Parathyroid adenoma (tissue), 2 donors: ENCODE data around the gene IFRD2.
A peak's percentile ranks its signal among the peaks of the same experiment; 100 is the strongest.

Experiments
- H2AFZ ChIP-seq: fragments of 300-600 bp; sonication (generic); one replicate; pipeline ENCODE4 v1.7.0; 2017; ENCODE audit warnings: antibody characterized with exemption, mild to moderate bottlenecking
- H3K27ac ChIP-seq: fragments of 300-600 bp; sonication (generic); one replicate; pipeline ENCODE4 v1.7.0; 2017
- H3K27me3 ChIP-seq: fragments of 300-600 bp; sonication (generic); one replicate; pipeline ENCODE4 v1.7.0; 2017; ENCODE audit warnings: low read length; ENCODE audit not compliant: control insufficient read depth, insufficient read depth
- H3K36me3 ChIP-seq: fragments of 300-600 bp; sonication (generic); one replicate; pipeline ENCODE4 v1.7.0; 2017; ENCODE audit warnings: low read length; ENCODE audit not compliant: control insufficient read depth, insufficient read depth
- H3K4me1 ChIP-seq: fragments of 300-600 bp; sonication (generic); one replicate; pipeline ENCODE4 v1.7.0; 2017; ENCODE audit warnings: control low read depth
- H3K4me2 ChIP-seq: fragments of 300-600 bp; sonication (generic); one replicate; pipeline ENCODE4 v1.7.0; 2017; ENCODE audit warnings: low read length
- H3K4me3 ChIP-seq: fragments of 300-600 bp; sonication (generic); one replicate; pipeline ENCODE4 v1.7.0; 2017; ENCODE audit warnings: low read depth, low read length
- H3K79me2 ChIP-seq: fragments of 300-600 bp; sonication (generic); one replicate; pipeline ENCODE4 v1.7.0; 2017; ENCODE audit warnings: control low read depth
- H3K9ac ChIP-seq: fragments of 300-600 bp; sonication (generic); one replicate; pipeline ENCODE4 v1.7.0; 2017; ENCODE audit warnings: mild to moderate bottlenecking
- H3K9me3 ChIP-seq: fragments of 300-600 bp; sonication (generic); one replicate; pipeline ENCODE4 v1.7.0; 2017; ENCODE audit warnings: low read length; ENCODE audit not compliant: control insufficient read depth
- CTCF ChIP-seq: fragments of 300-600 bp; sonication (generic); IDR thresholded peaks from one replicate; pipeline ENCODE4 v1.7.0; 2017; ENCODE audit warnings: antibody characterized with exemption, mild to moderate bottlenecking
- donor health status: primary hyperparathyroidism.

IFRD2 gene

GRCh38 chr3:50268703-50269451, 23.4 kb downstream of the IFRD2 start, which contains the start of gene SEMA3B:
Gene SEMA3B (plus strand): TSS chr3:50269147. CDS start chr3:50269241, 94 bp downstream.
- H3K9me3 ChIP-seq: no peaks in the 10 kb centered on the region
- peak within 1 kb of the TSS; percentile 41 for H2AFZ ChIP-seq
- H3K9ac ChIP-seq: peak within 1 kb of the TSS; percentile 35
- H3K27ac ChIP-seq: peak within 1 kb of the TSS; percentile 98
- no peaks in the 10 kb centered on the region for H3K36me3 ChIP-seq
- H3K4me3 ChIP-seq: peak within 1 kb of the TSS; percentile 38
- peak within 1 kb of the TSS; percentile 63 for H3K4me2 ChIP-seq
- TF ChIP-seq CTCF: no peak
- no peaks in the 10 kb centered on the region for H3K27me3 ChIP-seq
- H3K79me2 ChIP-seq: peaks cover 8% of the 10 kb centered on the region
- peaks cover 88% of the 10 kb centered on the region for H3K4me1 ChIP-seq

- peaks cover 86% of the 10 kb centered on the region for H3K4me1 ChIP-seq
- H3K27me3 ChIP-seq: no peaks in the 10 kb centered on the region
- no peaks in the 10 kb centered on the region for H3K36me3 ChIP-seq
- peak overlapping the region; percentile 98 for H3K27ac ChIP-seq
- H3K9ac ChIP-seq: no peak overlapping the region
- TF ChIP-seq CTCF: no peak
- H2AFZ ChIP-seq: no peak overlapping the region
- H3K4me2 ChIP-seq: no peak overlapping the region
- H3K9me3 ChIP-seq: no peaks in the 10 kb centered on the region
- H3K4me3 ChIP-seq: no peak overlapping the region
- H3K79me2 ChIP-seq: peaks cover 7% of the 10 kb centered on the region
Observed at GRCh38 chr3:50268276-50268675, 24.0 kb downstream of the IFRD2 start.

- Histone ChIP-seq H3K27me3 (no peaks in the 10 kb centered on the region), H3K4me3 (peak overlapping the region; percentile 65)
Observed at GRCh38 chr3:50267280-50267913, 24.8 kb downstream of the IFRD2 start.

GRCh38 chr3:50266836-50267235, 25.4 kb downstream of the IFRD2 start:
- TF ChIP-seq CTCF: no peak
- peak overlapping the region; percentile 65 for H3K4me3 ChIP-seq
- no peak overlapping the region for H2AFZ ChIP-seq
- peaks cover 7% of the 10 kb centered on the region for H3K79me2 ChIP-seq
- H3K27ac ChIP-seq: peak overlapping the region; percentile 98
- H3K4me2 ChIP-seq: peak overlapping the region; percentile 73
- H3K9me3 ChIP-seq: no peaks in the 10 kb centered on the region
- H3K36me3 ChIP-seq: no peaks in the 10 kb centered on the region
- no peak overlapping the region for H3K9ac ChIP-seq
- H3K27me3 ChIP-seq: no peaks in the 10 kb centered on the region
- peaks cover 74% of the 10 kb centered on the region for H3K4me1 ChIP-seq

More at GRCh38 chr3:50267280-50267913, 24.8 kb downstream of the IFRD2 start:
- Histone ChIP-seq H2AFZ (peak overlapping the region; percentile 53), H3K4me2 (peak overlapping the region; percentile 73), H3K27ac (peak overlapping the region; percentile 98), H3K9ac (no peak overlapping the region), H3K36me3 (no peaks in the 10 kb centered on the region), H3K9me3 (no peaks in the 10 kb centered on the region), H3K4me1 (peaks cover 80% of the 10 kb centered on the region), H3K79me2 (peaks cover 7% of the 10 kb centered on the region)
- no peak for TF ChIP-seq CTCF
